ENCODE data around the gene MEGF9. TPM values are rescaled to one million over a fixed set of nuclear protein-coding genes. Genes with fewer than 3 reads are reported as not detected.

Gene MEGF9
- total and polyA plus RNA-seq, 2 of the 13 experiments (the other 11 are each of a cell fraction or from before 2014, with no cell fraction given) = 3.1 to 3.3 TPM

DNA sequence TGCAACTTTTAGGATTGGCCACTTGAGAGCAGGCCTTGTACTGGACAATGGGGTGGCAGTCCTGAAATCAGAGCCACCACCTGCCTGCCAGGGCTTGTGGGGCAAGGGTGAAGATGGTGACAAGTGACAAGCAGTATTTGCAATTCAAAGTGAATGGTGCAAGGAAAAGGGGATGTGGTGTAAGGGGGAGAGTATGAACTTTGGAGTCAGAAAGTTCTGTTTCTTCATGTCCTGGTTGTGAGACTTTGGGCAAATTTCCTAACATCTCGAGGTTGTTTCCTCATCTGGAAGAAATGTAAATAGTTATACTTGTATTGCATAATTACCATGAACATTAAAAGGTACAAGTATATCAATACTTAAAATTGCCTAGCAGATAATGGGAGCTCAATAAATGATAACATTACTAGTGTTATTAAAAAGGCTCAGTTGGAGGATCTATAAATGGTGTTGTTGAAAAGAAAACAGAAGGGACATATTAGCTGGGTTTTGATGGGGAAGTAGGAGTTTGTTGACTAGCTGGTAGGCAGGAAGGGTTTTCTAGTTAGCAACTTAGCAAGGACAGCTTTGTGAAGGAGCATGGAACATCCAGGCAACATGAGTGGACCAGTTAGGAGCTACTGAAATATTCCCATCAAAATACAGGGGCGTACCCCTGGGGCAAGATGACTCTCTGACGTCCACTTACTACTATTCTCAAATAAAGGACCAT, 21.3 kb upstream of the MEGF9 start (continued):
- TF ChIP-seq HOXA5 (CRISPR knock-in tag; IDR thresholded peaks at IDR 0.05) (0 out of 2 replicates have a peak, but pooled peaks have one; percentile 17), ZFYVE20 (CRISPR knock-in tag; IDR thresholded peaks at IDR 0.05; ENCODE audit: borderline replicate concordance, low read depth) (no peak), MEIS1 (CRISPR knock-in tag; IDR thresholded peaks at IDR 0.05; ENCODE audit: borderline replicate concordance) (no peak), RARA (CRISPR knock-in tag; IDR thresholded peaks at IDR 0.05) (peak; percentile 36; the same call in 1 of the 2 replicates), ADNP (CRISPR knock-in tag; IDR thresholded peaks at IDR 0.05) (no peak), HNRNPL (IDR thresholded peaks at IDR 0.05; ENCODE audit: low read depth, low read length) (no peak), MIER2 (CRISPR knock-in tag; IDR thresholded peaks at IDR 0.05) (no peak), NR1H2 (CRISPR knock-in tag; IDR thresholded peaks at IDR 0.05; ENCODE audit: borderline replicate concordance, low read depth) (no peak)
- TF ChIP-seq, protein P1, sequence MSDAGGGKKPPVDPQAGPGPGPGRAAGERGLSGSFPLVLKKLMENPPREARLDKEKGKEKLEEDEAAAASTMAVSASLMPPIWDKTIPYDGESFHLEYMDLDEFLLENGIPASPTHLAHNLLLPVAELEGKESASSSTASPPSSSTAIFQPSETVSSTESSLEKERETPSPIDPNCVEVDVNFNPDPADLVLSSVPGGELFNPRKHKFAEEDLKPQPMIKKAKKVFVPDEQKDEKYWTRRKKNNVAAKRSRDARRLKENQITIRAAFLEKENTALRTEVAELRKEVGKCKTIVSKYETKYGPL (CRISPR knock-in tag; IDR thresholded peaks at IDR 0.05) = no peak
- TF ChIP-seq, protein P2, sequence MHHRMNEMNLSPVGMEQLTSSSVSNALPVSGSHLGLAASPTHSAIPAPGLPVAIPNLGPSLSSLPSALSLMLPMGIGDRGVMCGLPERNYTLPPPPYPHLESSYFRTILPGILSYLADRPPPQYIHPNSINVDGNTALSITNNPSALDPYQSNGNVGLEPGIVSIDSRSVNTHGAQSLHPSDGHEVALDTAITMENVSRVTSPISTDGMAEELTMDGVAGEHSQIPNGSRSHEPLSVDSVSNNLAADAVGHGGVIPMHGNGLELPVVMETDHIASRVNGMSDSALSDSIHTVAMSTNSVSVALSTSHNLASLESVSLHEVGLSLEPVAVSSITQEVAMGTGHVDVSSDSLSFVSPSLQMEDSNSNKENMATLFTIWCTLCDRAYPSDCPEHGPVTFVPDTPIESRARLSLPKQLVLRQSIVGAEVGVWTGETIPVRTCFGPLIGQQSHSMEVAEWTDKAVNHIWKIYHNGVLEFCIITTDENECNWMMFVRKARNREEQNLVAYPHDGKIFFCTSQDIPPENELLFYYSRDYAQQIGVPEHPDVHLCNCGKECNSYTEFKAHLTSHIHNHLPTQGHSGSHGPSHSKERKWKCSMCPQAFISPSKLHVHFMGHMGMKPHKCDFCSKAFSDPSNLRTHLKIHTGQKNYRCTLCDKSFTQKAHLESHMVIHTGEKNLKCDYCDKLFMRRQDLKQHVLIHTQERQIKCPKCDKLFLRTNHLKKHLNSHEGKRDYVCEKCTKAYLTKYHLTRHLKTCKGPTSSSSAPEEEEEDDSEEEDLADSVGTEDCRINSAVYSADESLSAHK (CRISPR knock-in tag; IDR thresholded peaks at IDR 0.05; ENCODE audit: borderline replicate concordance) = no peak
- TF ChIP-seq, protein P3, sequence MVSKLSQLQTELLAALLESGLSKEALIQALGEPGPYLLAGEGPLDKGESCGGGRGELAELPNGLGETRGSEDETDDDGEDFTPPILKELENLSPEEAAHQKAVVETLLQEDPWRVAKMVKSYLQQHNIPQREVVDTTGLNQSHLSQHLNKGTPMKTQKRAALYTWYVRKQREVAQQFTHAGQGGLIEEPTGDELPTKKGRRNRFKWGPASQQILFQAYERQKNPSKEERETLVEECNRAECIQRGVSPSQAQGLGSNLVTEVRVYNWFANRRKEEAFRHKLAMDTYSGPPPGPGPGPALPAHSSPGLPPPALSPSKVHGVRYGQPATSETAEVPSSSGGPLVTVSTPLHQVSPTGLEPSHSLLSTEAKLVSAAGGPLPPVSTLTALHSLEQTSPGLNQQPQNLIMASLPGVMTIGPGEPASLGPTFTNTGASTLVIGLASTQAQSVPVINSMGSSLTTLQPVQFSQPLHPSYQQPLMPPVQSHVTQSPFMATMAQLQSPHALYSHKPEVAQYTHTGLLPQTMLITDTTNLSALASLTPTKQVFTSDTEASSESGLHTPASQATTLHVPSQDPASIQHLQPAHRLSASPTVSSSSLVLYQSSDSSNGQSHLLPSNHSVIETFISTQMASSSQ (IDR thresholded peaks at IDR 0.05; ENCODE audit: low read depth) = no peak
- TF ChIP-seq, protein P3 (CRISPR knock-in tag; IDR thresholded peaks at IDR 0.05; ENCODE audit: borderline replicate concordance) = no peak
- TF ChIP-seq, protein P4, sequence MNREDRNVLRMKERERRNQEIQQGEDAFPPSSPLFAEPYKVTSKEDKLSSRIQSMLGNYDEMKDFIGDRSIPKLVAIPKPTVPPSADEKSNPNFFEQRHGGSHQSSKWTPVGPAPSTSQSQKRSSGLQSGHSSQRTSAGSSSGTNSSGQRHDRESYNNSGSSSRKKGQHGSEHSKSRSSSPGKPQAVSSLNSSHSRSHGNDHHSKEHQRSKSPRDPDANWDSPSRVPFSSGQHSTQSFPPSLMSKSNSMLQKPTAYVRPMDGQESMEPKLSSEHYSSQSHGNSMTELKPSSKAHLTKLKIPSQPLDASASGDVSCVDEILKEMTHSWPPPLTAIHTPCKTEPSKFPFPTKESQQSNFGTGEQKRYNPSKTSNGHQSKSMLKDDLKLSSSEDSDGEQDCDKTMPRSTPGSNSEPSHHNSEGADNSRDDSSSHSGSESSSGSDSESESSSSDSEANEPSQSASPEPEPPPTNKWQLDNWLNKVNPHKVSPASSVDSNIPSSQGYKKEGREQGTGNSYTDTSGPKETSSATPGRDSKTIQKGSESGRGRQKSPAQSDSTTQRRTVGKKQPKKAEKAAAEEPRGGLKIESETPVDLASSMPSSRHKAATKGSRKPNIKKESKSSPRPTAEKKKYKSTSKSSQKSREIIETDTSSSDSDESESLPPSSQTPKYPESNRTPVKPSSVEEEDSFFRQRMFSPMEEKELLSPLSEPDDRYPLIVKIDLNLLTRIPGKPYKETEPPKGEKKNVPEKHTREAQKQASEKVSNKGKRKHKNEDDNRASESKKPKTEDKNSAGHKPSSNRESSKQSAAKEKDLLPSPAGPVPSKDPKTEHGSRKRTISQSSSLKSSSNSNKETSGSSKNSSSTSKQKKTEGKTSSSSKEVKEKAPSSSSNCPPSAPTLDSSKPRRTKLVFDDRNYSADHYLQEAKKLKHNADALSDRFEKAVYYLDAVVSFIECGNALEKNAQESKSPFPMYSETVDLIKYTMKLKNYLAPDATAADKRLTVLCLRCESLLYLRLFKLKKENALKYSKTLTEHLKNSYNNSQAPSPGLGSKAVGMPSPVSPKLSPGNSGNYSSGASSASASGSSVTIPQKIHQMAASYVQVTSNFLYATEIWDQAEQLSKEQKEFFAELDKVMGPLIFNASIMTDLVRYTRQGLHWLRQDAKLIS (CRISPR knock-in tag; IDR thresholded peaks at IDR 0.05) = no peak
- TF ChIP-seq, protein P5, sequence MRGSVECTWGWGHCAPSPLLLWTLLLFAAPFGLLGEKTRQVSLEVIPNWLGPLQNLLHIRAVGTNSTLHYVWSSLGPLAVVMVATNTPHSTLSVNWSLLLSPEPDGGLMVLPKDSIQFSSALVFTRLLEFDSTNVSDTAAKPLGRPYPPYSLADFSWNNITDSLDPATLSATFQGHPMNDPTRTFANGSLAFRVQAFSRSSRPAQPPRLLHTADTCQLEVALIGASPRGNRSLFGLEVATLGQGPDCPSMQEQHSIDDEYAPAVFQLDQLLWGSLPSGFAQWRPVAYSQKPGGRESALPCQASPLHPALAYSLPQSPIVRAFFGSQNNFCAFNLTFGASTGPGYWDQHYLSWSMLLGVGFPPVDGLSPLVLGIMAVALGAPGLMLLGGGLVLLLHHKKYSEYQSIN (CRISPR knock-in tag; IDR thresholded peaks at IDR 0.05; ENCODE audit: borderline replicate concordance) = no peak
- TF ChIP-seq, protein P6, sequence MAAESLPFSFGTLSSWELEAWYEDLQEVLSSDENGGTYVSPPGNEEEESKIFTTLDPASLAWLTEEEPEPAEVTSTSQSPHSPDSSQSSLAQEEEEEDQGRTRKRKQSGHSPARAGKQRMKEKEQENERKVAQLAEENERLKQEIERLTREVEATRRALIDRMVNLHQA (CRISPR knock-in tag; IDR thresholded peaks at IDR 0.05) = no peak
